Kidney capillary endothelial cell (primary cell): ENCODE data around the gene ANK3.
A peak's percentile ranks its signal among the peaks of the same experiment; 100 is the strongest.

Source experiments
- DNase-seq: peaks from one replicate; pipeline ENCODE4 v3.0.0-alpha.2; 2018; ENCODE audit warnings: low spot score

The ANK3 gene

DNA sequence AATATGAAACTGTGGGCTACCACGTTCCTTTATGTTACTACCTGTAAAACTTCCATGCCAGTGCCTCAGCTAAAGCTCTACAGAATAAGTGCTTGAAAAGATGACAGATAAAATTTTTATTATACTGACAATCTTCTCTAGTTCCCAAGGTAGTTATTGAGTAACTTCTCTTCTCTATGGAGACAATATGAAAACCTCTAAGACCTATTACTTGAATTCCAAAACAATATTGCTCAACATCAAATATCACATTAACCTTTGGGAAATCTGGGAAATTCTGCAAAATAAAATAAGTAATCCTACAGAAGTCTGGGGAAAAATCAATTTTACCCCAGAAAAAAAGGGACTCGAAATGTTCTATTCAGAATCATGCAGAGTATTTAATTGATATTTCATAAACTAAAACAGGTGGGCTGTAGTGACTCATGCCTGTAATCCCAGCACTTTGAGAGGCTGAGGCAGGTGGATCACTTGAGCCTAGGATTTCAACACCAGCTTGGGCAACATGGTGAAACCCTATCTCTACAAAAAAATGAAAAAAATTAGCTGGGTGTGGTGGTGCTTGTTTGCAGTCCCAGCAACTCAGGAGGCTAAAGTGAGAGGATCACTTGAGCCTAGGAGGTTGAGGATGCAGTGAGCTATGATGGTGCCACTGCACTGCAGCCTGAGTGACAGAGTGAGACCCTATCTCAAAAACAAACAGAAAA, 23.8 kb upstream of the ANK3 start:
- DNase-seq = no peak

DNA sequence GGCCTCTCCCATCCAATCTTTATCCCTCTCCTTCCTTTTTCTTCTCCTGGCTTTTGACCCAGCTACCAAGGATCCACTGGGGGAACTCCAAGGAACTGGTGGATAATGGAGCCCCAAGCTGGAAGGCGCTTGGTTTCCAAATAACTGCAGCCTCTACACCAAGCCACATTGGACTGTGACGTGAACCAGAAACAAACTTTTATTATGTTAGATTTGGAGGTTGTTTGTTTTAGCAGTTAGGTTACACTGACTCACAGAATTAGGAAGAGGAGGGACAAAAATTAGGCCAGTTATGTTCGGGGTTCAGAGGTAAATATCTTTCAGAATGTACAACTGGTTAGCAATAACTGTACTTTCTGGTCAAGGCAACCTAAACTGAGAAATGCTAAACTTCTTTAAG, 21.3 kb upstream of the ANK3 start:
- no peak for DNase-seq

DNA sequence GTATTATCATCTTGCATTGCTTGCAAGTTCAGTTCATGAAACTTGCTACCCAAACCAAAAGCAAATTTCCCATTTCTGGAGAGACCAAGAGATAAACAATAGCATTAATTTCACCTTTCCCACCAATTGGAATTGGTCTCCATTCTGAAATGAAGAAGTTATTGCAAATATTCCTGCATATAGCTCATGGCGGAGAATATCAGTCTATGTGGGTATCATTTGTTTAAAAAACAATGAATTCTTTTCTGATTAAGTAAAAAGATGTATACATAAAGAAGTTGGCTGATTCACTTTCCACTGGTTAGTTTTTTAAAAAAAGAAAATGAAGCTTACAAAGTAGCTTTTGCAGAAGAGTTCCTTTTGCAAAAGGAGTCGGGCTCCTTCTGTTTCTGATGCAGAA, 19.5 kb upstream of the ANK3 start:
- DNase-seq = no peak

DNA sequence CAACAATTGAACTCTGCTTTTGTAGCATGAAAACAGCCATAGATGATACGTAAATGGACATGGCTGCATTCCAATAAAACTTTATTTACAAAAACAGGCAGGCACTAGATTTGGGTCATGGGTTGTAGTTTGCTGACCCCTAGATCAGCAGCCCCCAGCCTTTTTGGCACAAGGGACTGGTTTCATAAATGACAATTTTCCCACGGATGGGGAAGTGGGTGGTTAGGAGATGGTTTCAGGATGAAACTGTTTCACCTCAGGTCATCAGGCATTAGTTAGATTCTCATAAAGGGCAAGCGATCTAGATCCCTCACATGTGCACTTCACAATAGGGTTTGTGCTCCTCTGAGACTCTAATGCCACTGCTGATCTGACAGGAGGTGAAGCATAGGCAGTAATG, 16.5 kb upstream of the ANK3 start:
- DNase-seq = no peak

DNA sequence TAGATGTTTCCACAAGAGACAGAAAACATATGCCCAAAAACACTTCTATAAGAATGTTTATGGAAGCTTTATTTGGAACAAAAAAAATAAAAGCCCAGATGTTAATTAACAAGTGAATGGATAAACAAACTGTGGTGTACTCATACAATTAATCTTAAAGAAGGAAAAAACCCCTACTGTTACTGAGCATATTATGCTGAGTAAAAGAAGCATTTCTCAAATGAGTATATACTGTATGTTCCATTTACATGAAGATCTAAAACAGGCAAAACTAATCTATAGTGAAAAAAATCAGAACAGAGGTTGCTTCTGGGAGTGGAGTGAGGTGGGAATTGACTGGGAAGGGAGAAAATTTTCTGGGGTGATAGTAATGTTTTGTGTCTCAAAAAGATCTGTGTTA, 15.5 kb upstream of the ANK3 start:
- DNase-seq = no peak

DNA sequence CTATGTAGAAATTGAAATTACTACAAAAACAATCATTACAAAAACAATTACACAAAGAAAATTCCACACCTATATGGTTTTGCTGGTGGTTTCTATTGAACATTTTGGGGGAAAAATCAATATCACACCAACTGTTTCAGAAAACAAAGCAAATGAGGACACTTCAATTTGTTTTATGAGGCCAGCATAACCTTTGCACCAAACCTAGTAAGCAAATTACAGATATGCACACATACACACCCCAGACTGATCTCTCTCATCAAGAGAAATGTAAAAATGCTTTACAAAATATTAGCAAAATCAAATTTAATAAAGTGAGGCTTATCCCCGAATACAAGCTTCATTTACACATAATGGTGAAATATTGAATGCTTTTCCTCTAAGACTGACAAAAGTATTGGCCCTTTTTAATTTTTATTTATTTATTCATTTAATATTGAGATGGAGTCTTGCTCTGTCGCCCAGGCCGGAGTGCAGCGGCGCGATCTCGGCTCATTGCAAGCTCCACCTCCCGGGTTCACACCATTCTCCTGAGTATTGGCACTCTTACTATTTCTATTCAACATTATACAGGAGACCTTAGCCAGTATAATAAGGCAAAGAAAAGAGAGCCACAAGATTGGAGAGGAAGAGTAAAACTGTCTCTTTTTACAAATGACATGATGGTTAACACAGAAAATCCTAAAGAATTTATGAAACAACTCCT, 13.6 kb upstream of the ANK3 start:
- DNase-seq = no peak

DNA sequence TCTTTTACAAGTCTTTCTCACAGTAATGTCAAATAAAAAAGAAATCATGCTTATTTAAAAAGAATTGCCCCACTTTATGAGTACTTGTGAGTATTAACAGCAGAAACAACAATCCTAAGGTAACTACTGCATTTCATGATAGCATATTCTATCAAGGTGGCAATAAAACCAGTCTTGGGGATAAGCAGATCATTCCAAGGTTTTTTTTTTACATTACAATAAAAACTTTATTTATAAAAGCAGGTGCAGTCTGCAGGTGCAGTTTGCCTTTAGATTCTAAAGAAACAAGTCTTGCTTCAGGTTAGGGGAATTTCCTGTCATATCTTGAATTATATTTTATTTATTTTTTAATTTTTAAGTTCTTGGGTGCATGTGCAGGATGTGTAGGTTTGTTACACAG, 10.7 kb upstream of the ANK3 start:
- DNase-seq = no peak

DNA sequence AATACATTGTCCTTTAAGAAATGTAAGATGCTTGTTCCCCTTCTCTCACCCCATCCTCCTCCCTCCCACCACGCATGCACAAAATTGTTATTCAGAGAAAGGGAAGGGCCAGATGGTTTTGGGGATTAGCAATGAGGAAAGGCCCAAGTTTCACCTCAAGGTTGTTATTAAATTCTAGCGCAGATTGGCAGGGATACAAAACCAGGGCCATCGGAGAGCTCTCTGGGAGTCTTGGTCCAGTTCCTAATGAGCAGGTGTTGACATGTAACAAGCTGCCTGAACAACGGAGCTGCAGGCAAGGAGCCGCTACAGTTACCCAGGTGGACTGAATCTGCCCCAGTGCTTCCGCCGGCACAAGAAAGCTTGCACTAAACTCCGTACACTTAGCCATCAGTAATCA, 9.7 kb upstream of the ANK3 start:
- no peak for DNase-seq

DNA sequence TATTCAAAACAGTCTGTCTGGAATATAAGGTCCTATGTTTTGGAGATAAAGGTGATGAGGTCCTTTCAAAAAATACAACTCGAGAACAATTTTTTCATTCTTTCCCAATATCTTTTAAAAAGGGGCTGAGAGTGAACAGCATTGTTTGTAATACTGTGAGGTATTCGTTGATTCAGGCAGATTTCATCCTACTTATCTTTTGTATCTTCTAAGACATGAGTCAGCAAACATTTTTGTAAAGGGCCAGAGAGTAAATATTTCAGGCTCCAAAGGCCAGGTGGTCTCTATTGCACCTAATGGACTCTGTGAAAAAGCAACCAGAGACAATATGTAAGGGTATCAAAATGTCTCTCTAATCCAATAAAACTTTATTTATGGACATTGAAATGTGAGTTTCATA, 8.1 kb upstream of the ANK3 start:
- no peak for DNase-seq

DNA sequence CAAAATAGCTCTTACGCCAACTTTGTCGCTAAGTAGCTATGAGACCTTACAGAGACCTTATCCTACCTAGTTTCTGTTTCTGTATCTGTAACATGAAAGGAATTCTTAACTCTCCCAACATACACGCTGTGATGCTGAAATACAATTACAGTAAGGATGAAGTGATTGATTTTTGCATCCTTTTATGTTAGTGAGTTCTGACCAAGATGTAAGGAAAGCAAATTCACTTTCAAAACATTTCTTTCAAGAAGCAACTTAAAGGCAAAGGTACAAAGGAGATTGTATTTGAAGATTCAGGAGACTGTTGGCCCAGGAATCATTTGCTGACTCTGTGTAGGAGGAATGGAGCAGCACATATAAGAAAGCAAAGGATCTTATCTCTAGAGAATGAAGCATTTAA, 7.1 kb upstream of the ANK3 start:
- DNase-seq = no peak

DNA sequence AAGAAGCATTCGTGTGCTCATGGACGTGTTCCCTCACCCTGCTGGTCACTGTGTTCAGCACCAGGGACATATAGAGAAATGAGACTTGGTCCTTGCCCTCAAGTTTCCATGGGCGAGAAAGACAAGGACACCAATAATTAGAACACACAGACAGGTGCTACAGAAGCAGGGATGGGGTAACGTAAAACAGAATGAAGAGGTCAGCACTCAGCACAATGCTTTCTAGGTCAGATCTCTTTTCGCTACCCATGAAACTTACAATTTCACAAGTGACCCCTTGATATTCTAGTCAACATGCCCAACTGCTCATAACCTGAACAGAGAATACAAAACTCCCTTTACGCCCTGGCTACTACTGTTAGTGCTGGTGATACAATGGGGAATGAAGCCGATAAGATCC, 6.0 kb upstream of the ANK3 start:
- DNase-seq = no peak

DNA sequence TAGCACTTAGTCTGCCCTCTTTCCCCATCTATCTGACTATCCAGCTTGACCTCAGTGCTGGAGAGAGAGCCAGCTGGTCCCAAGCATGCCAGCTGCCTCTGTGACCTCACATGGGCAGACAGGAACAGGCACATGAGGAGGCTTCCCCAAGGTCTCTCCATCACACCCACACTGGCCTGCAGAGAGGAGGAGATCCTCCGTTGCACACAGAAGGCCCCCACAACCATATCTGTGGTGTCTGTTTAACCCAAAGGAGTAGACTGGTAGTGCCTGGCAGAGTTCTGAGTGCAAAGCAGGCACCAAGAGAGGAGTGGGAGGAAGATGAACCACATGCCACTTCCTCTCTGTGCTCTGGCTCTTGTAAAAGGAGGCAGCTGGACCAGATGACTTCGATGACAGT, 4.8 kb upstream of the ANK3 start:
- DNase-seq = no peak

DNA sequence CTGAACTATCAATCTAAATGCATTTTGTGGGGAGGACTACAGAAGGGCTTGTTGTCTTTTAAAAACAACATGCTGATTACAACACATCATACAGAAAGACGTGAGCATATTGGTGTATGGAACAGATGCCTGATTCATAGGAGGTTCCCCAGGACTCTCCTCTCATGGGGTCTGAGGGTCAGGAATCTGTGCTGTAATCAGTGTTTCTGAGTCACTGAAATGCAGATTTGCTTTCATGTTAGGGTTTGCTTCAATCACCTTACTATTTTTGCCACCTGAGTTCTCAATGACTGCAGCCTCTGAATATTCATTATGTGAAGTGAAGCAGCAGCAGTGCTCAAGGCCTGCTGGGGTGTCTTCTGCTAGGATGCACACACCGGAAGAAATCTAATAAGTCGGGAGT, 550 bp upstream of the ANK3 start:
- no peak for DNase-seq

DNA sequence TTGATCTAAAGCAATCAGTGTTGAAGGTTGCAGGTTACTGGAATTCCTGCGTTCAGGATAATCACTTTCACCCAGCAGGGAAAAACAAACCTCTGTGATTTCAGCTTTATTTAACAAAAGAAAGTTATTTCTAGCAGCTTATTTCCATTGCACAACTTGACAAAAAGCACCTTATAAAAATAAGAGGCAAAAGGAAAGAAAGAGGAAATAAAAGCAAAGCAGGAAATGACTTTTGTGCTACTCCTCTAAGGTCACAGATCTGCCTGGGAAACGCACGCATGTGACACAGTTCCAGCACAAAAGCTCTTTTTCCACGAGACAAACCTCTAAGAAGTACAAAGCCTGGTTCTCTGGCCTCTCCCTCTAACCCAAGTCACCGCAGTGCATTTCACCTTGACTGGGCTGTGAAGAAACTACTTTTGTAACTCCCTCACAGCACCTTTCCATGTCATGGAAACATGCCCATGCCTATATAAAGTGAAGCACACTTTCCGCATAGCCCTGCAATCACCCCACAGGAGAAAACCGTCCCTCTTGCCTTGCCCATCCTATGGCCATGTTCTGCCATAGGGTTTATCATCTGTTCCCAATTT, 870 bp downstream of the ANK3 start:
- no peak for DNase-seq

DNA sequence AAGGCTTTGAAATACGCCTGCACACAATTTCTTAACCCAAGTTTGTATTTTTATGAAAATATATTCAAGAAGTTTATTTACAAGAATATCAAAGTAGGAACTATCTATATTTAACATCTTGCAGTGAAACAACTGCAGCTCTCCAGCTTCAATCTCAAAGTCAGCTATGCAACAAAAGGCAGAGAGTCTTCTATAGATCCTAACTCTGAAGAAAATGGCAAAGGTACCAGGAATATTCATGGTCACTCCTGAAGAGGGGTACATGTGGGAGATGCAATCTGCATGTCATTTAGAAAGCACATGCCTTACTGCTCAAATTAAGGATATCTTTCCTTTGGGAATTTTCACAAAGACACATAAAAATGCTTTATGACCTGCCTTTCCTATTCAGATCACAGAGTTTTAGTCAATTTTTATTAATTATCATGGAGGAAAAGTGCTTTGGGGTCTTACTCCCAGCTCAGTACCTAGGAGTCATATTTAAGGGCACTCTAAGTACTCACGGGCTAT, 1.5 kb downstream of the ANK3 start:
- DNase-seq = no peak

DNA sequence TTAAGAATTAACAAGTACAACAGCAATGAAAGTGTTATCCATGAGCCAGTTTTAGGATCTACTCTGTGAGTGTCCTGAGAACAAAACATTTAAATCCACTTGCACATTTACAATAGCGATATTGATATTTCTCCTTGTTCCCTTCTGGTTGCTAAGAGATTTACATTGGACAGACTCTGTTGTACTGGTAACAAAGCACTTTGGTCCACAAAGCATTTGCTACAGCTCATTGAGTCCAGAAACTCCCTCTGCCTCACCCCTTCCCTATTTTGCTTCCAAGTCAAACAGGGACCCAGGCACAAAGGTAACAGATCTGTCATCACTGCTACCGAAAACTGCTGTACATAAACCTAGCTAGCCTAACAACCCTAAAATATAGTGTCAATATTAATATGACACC, 2.1 kb downstream of the ANK3 start:
- DNase-seq = no peak

DNA sequence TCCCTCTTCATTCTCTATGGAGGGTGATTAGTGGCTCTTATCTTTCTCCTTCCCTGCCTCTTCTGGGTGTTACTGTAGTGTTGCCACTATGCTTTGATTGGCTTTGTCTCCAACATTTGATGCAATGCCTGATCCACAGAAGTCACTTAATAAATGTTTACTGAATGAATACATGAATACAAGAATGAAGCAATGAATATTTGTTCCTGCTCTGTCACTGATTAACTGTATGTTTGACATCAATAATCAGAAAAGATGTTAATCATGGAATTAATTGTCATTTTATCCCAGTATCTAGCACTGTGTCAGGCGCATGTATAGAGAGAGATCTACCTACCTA, 4.3 kb downstream of the ANK3 start:
- no peak for DNase-seq

DNA sequence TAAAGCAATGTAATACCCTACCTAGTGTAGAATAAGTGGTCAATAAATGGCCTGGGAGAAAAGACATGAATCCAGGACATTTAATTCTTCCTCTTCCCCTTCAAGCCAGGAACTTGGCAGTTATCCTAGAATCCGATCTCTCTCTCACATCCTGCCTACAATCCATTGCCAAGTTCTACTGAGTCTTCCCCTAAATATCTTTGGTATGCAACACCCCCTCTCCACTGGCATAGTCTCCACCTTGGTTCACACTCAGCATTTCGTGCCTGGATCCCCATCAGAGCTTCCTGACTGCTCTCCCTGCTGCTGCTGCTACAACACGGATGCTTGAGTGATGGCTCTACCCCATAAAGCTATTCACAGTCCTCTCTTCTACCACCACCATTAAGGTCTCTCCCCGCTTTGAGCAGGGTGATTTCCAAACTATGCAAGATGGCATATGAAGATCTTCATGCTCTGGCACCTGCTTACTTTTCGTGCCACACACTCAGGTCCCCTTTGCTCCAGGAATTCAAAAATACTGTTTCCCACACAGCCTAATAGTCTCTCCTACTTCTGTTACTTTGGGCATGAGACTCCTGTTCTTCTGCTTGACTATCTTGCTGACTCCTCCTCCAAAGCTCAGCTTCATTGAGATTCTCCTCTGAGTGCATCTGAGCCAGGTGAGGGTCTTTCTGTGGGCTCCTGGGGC, 4.8 kb downstream of the ANK3 start:
- DNase-seq = peak; percentile 92

DNA sequence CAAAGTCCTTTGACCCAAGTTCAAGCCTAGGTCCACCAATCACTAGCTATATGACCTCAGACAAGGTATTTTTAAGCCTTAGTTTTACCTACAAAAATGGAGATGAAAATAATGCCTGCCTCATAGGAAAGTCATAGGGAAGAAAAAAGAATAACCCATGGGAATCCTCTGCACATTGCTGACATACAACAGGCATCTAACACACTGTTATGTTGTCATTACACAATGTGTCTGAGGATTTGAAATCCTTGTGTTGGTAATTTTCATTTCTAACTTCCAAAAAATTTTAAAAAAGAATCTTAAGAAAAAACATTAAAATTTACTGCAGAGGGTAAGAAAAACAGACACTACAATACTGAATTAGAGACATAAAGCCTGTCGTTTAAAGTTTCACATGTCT, 5.7 kb downstream of the ANK3 start:
- DNase-seq = no peak

DNA sequence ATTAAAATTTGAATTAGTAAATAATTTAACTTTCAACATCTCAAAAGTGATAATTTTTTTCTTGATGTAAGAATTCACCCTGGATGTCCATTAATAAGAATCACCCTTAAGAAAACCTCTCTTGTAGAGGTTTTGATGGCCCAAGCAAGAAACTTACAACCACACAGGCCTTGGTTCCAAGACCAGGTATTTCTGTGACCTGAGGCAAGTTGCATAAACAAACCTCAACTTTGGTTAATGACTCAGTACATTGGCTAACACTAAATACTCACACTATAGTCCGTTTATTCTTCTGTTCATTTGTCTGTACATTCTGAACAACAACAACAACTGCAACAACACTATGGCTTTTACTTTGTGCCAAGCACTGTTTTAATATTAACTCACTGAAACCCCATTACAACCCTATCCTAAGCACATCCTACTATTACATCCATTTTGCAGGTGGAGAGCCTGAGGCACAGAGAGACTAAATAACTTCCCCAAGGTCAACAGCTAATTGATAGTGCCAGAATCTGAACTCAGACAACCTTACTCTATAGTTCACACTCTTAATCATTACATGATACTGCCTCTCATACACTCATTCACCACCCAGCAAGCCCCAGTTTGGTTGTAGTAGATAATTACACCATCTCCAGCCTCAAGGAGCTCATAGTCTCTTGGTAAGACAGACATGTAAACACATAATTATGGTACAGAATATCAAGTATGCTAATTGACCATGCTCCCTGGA, 6.6 kb downstream of the ANK3 start:
- DNase-seq = no peak

DNA sequence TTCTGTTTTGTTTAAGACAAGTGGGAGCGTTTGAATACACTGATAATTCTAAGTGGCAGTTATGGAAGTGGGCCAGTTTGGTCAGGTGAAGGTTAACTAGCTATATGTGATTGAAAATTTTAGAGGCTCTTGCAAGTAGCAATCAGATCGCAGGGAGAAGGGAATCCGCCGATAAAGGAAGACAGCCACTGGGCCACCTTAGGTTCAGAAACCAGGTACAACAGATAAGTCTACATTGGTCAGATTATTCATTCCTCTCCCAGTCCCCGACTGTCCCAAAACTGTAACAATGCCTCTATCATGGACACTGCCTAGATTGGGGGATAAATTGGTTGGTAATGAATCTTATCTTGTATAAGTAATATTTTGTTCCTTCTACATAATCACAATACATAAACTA, 8.9 kb downstream of the ANK3 start:
- DNase-seq = no peak

DNA sequence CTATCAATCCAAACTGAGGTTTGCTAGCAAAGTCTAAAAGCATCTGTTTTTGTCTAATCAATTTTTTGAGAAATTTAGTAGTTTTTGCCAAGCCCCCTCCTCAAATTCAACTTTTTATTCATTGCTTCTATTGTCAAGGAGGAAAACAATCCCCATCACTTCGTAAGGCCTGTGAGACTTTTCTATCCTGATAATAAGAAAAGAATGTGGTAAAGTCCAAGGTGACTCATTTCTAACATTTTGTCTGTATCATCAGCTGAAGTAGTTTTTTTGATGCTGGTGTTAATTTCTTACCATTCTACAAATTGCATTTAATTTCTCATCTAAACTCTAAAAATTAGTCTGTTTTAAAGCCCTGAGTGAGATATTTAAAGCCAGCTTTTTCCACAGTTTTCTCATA, 11.7 kb downstream of the ANK3 start:
- DNase-seq = no peak

DNA sequence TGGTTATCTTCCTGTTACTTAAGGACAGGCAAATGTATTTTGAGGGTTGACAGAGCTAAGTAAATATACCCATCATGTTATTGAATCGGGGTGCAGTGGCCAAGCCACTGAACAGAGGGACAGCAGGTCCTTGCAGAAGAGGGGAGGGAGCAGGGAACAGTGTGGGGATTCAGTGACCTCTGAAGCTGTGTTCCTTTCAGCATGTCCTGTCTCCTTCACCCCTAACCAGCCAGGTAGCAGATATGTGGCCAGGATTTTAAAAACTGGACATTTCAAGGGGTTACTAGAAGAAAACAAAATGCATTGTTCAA, 12.7 kb downstream of the ANK3 start:
- DNase-seq = no peak
